Panc1 (cell line): ENCODE data around the gene HTT-AS. TPM values are rescaled to one million over a fixed set of nuclear protein-coding genes. Genes with fewer than 3 reads are reported as not detected.

ENCODE experiments used
- ATAC-seq: fragments of 200-7000 bp; cut with Tn5 transposase; 2 replicates; pipeline ENCODE4 v1.9.1; 2020; ENCODE audit warnings: mild to moderate bottlenecking, moderate library complexity
- BruUV-seq: library from RNA; stranded (reverse); fragments of 400-500 nt; replicated peaks from 2 replicates; lab custom pipeline; 2021; lab: Mats Ljungman, UMichigan
- CTCF ChIA-PET: fragments of 300-600 bp; sonication (Branson Sonifier 250); formaldehyde crosslinking; loops from one replicate; lab custom pipeline; 2022; ENCODE audit warnings: antibody characterized with exemption; lab: Charles Lee
- POLR2A ChIA-PET: fragments of 300-600 bp; sonication (Branson Sonifier 250); formaldehyde crosslinking; loops from one replicate; lab custom pipeline; 2022; ENCODE audit warnings: antibody characterized with exemption; lab: Charles Lee
- DNase-seq: peaks from one replicate; pipeline ENCODE4 v3.0.0-alpha.2; 2010; ENCODE audit warnings: low read depth, low spot score
- H3K27ac ChIP-seq: 2 replicates; pipeline ENCODE4 v1.5.1; 2011; ENCODE audit warnings: mild to moderate bottlenecking, low read length, inconsistent platforms
- H3K27me3 ChIP-seq: fragments of 200-500 bp; sonication (Bioruptor generic); 2 replicates; pipeline ENCODE4 v1.6.0; 2014; ENCODE audit warnings: low read length, inconsistent platforms; ENCODE audit not compliant: control insufficient read depth, insufficient read depth
- H3K36me3 ChIP-seq: fragments of 200-500 bp; sonication (Bioruptor generic); 2 replicates; pipeline ENCODE4 v1.5.1; 2014; ENCODE audit warnings: inconsistent platforms, mild to moderate bottlenecking, low read length, moderate library complexity; ENCODE audit not compliant: control insufficient read depth, insufficient read depth
- H3K4me1 ChIP-seq: 2 replicates; pipeline ENCODE4 v1.5.1; 2011; ENCODE audit warnings: inconsistent platforms, mild to moderate bottlenecking, low read length, moderate library complexity; ENCODE audit not compliant: control insufficient read depth, insufficient read depth
- H3K4me3 ChIP-seq, 2 experiments: 2 replicates each; pipeline ENCODE4 v1.5.1; 2011 to 2012; ENCODE audit warnings: low read depth in 2 of 2, low read length in 2 of 2, mild to moderate bottlenecking in 2 of 2, inconsistent platforms in 1 of 2, moderate library complexity in 1 of 2
- H3K9me3 ChIP-seq: fragments of 200-500 bp; sonication (Bioruptor generic); 2 replicates; pipeline ENCODE4 v1.5.1; 2014; ENCODE audit warnings: low read depth, mild to moderate bottlenecking, inconsistent platforms, low read length, moderate library complexity; ENCODE audit not compliant: control insufficient read depth, insufficient read depth
- CTCF ChIP-seq: fragments of 450-650 bp; IDR thresholded peaks from 2 replicates; pipeline ENCODE4 v1.5.1; 2017; ENCODE audit warnings: mild to moderate bottlenecking
- POLR2AphosphoS5 ChIP-seq: IDR thresholded peaks from 2 replicates; pipeline ENCODE4 v1.6.1; 2012; ENCODE audit warnings: mild to moderate bottlenecking, low read depth, low read length, moderate library complexity
- SIN3A ChIP-seq: IDR thresholded peaks from 2 replicates; pipeline ENCODE4 v1.6.1; 2012; ENCODE audit warnings: low read depth, mild to moderate bottlenecking, low read length, moderate library complexity, borderline replicate concordance; ENCODE audit not compliant: insufficient read depth
- TCF7L2 ChIP-seq: IDR thresholded peaks from 2 replicates; pipeline ENCODE4 v1.6.1; 2011; ENCODE audit warnings: mild to moderate bottlenecking, low read depth, low read length, inconsistent platforms
- in situ Hi-C: cut with HindIII; loops from 2 replicates; pipeline ENCODE4 v1.10.0; 2016; ENCODE audit warnings: low sequenced_read_pairs, low pct_unique_long_range_greater_than_20kb
- intact Hi-C: fragments of 100-400 bp; cut with micrococcal nuclease; formaldehyde crosslinking; loops from one replicate; pipeline ENCODE4 v1.10.0; 2022; ENCODE audit not compliant: unreplicated experiment
- total RNA-seq: library from RNA; stranded (reverse); gene quantifications from one replicate; pipeline ENCODE4 v1.2.1, GENCODE V29; 2021; ENCODE audit not compliant: unreplicated experiment
- TF ChIP-seq, protein P1 (sequence below), 2 experiments: IDR thresholded peaks; 2 replicates each; pipeline ENCODE4 v1.6.1; 2011 to 2012; ENCODE audit warnings: low read depth in 2 of 2, control low read depth in 1 of 2, low read length in 1 of 2, mild to moderate bottlenecking in 1 of 2, moderate library complexity in 1 of 2; ENCODE audit not compliant: insufficient read depth in 1 of 2

HTT-AS gene
- total RNA-seq, 1 experiment from 2014 or later, result not detected

DNA sequence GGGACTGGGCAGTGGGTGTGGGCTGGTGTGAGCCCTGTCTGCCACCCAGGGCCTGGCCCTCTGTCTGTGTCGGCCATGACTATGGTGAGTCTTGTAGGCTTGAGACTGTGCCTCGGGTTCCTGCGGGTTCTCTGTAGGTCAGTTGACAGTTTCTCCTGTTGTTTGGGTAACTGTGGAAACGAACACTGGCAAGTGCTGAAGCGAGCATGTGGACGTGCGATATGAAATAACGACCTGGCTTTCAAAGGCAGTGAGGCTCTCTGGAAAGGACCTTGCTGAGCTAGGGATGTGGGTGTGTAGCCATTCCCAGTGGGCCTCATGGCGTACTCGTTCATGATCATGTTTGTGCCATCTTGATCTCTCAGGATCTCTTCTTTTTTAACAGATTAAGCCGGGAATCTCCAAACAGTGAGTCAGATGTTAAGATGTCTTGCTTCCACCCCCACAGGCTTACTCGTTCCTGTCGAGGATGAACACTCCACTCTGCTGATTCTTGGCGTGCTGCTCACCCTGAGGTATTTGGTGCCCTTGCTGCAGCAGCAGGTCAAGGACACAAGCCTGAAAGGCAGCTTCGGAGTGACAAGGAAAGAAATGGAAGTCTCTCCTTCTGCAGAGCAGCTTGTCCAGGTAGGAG lies 41.4 kb upstream of the HTT-AS start:
- no peaks in the 10 kb centered on the region for H3K9me3 ChIP-seq
- H3K4me1 ChIP-seq, result no peaks in the 10 kb centered on the region
- CTCF ChIA-PET, result no interaction called here
- intact Hi-C loops, result no loop called here
- DNase-seq (no peak), ATAC-seq (no peak)
- no peak for TF ChIP-seq TCF7L2
- no peak for TF ChIP-seq POLR2AphosphoS5
- TF ChIP-seq SIN3A, result no peak
- TF ChIP-seq, protein P1, sequence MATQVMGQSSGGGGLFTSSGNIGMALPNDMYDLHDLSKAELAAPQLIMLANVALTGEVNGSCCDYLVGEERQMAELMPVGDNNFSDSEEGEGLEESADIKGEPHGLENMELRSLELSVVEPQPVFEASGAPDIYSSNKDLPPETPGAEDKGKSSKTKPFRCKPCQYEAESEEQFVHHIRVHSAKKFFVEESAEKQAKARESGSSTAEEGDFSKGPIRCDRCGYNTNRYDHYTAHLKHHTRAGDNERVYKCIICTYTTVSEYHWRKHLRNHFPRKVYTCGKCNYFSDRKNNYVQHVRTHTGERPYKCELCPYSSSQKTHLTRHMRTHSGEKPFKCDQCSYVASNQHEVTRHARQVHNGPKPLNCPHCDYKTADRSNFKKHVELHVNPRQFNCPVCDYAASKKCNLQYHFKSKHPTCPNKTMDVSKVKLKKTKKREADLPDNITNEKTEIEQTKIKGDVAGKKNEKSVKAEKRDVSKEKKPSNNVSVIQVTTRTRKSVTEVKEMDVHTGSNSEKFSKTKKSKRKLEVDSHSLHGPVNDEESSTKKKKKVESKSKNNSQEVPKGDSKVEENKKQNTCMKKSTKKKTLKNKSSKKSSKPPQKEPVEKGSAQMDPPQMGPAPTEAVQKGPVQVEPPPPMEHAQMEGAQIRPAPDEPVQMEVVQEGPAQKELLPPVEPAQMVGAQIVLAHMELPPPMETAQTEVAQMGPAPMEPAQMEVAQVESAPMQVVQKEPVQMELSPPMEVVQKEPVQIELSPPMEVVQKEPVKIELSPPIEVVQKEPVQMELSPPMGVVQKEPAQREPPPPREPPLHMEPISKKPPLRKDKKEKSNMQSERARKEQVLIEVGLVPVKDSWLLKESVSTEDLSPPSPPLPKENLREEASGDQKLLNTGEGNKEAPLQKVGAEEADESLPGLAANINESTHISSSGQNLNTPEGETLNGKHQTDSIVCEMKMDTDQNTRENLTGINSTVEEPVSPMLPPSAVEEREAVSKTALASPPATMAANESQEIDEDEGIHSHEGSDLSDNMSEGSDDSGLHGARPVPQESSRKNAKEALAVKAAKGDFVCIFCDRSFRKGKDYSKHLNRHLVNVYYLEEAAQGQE (IDR thresholded peaks at IDR 0.05; ENCODE audit: insufficient read depth in 1 of 2, low read depth in 2 of 2, low read length in 1 of 2), result no peak
- no peak for TF ChIP-seq CTCF
- POLR2A ChIA-PET, result no interaction called here
- no TSS peak for BruUV-seq
- in situ Hi-C loops, result no loop called here
- no peak overlapping the region for H3K27ac ChIP-seq
- no peak overlapping the region for H3K4me3 ChIP-seq
- no peaks in the 10 kb centered on the region for H3K27me3 ChIP-seq
- 0 out of 2 replicates have a peak, but pooled peaks cover 4% of the 10 kb centered on the region for H3K36me3 ChIP-seq

GRCh38 chr4:3114377-3114776 lies 40.0 kb upstream of the HTT-AS start:
- POLR2A ChIA-PET, result no interaction called here
- no peak overlapping the region for H3K27ac ChIP-seq
- no TSS peak for BruUV-seq
- in situ Hi-C loops (no loop called here), intact Hi-C loops (no loop called here)
- H3K27me3 ChIP-seq, result no peaks in the 10 kb centered on the region
- H3K9me3 ChIP-seq, result no peaks in the 10 kb centered on the region
- no peaks in the 10 kb centered on the region for H3K4me1 ChIP-seq
- no peak for ATAC-seq
- TF ChIP-seq, protein P1 (IDR thresholded peaks at IDR 0.05; ENCODE audit: insufficient read depth in 1 of 2, low read depth in 2 of 2, low read length in 1 of 2), result no peak
- TF ChIP-seq SIN3A, result no peak
- no peak for TF ChIP-seq TCF7L2
- TF ChIP-seq CTCF, result no peak
- no peak for TF ChIP-seq POLR2AphosphoS5
- H3K36me3 ChIP-seq, result peaks cover 4% of the 10 kb centered on the region; the same call in 1 of the 2 replicates
- CTCF ChIA-PET, result no interaction called here
- H3K4me3 ChIP-seq, result no peak overlapping the region
- no peak for DNase-seq
